ENCODE measurements around the gene GGCX. TPM values are rescaled to one million over a fixed set of nuclear protein-coding genes. Genes with fewer than 3 reads are reported as not detected.
"Not testable (repeated sequence)": the region's sequence is repeated elsewhere in the genome, so short reads cannot be mapped to it uniquely, and the experiment has no call there.

Gene GGCX
- polyA plus RNA-seq, 3 donors: 36.8 to 41.1 (median 37.0) TPM

DNA sequence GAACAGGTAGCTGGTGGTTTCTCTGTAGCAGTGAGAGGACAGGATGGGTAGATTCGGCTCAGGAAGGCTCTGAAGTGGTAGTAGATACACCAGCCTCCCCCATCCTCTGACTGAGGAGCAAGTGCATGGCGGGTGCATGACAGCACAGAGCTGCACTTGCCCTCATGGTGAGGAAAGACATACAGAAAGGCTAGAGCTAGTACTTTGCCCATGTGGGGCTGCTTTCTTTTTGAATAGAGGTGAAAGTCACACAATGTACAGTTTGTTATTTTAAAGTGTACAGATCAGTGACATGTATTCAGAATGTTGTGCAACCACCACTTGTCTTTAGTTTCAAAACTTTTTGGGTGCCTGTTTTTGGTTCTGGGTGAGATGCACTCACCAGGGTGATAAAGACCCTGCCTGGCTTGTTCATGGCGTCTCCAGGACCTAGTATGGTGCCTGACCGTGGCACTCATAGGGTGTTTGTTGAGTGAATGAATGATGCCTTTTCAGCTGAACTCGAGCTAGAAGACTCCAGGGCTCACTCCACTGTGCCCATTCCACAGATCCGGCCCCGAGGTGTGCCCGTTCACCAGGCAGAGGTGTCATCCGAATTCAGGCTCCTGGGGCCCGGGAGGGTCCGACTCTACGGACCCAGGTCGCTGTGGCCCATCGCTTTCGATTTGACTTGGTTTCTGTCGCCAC, 22.5 kb upstream of the GGCX start:
- no peak for DNase-seq (ENCODE audit: extremely low read depth in 1 of 11, low read depth in 9 of 11, low spot score in 4 of 11)

DNA sequence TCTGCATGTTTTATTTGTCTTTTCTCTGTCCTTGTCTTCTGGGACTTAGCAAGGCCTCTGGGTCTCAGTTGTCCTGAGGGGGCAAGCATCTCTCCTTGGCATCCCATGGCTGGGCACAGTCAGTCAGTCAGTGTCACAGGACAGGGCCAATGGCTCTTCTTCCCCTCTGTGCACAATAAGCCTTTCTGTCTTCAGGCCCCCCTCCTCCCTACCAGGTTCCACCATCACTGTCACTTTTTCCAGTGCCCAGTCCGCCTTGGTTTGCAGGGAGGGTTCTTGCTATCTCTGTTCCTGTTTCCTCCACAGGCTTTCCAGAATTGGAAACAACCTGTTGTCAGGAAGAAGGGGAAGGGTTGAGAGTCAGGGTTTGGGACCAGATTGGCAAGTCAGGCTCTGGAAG, 21.2 kb upstream of the GGCX start:
- no peak for DNase-seq (ENCODE audit: extremely low read depth in 1 of 11, low read depth in 9 of 11, low spot score in 4 of 11)

DNA sequence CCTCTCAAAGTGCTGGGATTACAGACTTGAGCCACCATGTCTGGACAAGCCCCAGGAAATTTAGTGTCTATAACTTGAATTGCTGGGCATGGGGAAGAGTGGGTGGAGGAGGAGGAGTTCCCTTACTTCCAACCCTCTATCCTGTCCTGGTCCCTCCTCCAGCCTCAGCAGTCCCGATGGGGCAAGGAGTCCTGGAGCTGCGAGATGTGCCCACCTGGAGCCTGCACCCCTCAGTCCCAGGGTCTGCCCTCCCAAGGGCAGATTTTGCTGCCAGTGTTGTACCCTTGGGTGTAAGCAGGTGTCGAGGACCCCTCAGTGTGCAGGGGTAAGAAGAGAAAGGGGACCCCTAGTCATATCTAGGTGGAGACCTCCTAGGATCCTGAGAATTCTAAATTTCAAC, 18.9 kb upstream of the GGCX start:
- DNase-seq (ENCODE audit: extremely low read depth in 1 of 11, low read depth in 9 of 11, low spot score in 4 of 11): no peak

DNA sequence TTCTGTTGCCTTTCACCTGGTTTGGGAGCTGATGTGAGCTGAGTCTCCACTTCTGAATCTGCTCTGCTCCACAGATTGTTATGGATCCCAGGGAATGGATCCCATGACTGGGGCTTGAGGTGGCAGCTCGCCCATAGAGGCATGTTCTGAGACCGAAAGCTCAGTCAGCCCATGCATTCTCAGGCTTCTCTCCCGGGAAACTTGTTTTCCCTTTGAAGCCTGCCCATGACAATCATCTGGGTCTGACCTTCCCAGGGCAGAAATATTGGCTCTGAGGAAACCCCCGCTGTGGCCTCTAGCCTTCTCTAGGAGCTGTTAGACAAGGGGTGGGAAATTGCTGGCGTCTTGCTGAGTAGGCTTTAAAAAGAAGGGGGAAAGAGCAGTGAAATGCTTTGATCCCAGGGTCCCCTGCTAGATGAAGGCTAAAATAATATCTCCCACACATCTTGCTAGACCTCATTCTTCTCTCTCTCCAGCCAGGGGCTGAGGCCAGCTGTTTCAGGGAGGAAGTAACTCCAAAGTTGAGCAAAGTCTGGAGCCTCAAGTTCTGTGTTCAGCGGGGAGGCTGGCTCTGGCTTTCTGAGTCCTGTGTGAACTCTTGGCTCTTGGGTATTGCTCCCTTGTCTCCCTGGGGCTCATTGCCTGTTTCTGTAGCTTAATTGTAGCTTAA, 18.1 kb upstream of the GGCX start:
- peak in 1 of 11 donors; percentile 36 for DNase-seq (ENCODE audit: extremely low read depth in 1 of 11, low read depth in 9 of 11, low spot score in 4 of 11)

DNA sequence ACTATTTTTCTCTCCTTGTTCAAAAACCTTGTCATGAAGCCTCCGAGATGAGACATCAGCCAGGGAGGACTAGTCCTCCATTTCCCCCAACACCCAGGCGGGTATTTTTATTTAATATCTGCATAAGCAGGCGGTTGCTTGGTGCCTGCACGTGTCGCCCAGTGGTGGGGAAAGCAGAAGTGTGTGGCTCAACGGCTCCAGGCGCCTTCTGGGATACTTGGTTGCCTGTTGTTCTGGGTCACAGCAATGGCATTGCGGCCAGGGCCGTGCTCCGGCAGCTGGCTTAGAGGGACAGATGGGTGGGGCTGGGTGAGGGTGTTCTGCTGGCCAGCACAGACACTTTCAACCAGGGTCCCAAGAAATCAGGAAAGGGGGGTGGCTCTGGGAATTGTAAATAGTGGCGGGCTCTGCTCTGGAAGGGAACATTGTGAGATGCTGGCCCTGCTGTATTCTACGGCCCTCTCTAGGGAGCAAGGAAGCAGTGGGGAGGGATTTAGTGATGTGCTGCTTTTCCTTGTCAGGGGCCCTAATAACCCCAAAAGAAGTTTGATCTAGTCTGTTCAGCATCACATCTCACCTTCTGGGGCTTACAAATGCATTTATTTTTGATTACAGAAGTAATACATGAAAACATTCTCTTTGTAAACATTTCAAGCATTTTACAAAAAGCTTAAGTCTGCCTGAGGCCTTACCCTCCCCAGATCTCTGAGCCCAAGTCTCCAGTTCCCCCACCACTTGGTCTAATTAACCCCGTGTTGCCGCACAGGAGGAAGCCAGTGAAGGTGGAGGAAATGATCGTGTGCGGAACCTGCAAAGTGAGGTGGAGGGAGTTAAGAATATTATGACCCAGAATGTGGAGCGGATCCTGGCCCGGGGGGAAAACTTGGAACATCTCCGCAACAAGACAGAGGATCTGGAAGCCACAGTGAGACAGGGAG, 17.2 kb upstream of the GGCX start:
- DNase-seq (ENCODE audit: extremely low read depth in 1 of 11, low read depth in 9 of 11, low spot score in 4 of 11): no peak

DNA sequence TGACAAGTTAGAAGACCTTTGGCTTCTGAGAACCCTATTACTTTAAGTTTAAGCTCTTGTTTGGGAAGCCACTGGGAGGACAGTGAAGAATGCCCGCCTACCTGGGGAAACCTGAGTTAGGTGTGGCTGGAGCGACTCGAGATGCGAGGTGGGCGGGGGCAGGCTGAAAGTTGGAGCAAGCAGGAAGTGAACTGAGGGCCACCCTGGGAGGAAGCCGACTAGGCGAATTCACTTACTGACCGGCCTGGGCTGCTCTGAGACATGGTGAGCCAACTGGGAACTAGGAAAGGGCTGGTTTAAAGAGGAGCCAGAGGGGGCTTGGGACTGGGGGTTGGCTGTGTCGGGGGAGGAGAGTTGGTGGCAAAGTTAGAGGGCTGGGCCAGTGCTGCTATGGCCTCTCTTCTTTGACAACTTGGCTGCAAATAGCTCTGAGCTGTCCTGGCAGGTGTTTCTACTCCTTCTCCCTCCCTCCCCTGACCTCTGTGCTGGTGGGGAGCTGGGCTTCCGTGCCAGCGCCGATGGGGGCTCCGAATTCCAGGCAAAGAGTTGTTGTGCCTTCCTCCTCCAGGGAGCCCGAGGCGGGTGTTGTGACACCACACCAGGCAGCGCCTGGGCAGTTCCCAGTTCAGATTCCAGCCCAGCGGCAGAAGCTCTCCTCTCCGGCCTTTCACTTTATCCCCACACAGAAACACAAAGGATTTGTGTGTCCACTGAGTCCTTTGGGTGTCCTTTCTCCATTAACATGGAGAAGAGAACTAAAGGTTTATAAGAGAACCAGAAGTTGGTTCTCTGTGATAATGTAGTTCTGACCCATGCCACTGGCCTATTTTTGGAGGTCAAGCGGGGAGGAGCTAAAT, 16.3 kb upstream of the GGCX start, which contains the start of gene VAMP8:
TSS of gene VAMP8 (plus strand) at position 201 of the 857 bp plus-strand sequence. CDS start at position 262, 61 bp downstream.
- peak in 1 of 11 donors; percentile 52 for DNase-seq (ENCODE audit: extremely low read depth in 1 of 11, low read depth in 9 of 11, low spot score in 4 of 11)

DNA sequence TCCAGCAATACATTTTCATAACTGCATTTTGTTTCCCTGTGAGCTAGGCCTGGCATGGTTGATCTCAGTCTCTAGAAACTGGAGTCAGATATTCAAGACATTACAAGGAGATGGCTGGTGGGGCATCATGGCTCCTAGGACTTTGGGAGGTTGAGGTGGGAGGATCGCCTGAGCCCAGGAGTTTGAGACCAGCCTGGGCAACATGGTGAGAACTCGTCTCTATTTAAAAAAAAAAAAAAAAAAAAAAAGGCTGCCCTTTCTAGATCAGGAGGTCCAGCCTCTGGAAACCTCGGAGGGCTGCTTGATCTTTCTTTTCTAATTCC, 15.7 kb upstream of the GGCX start:
- no peak for DNase-seq (ENCODE audit: extremely low read depth in 1 of 11, low read depth in 9 of 11, low spot score in 4 of 11)

DNA sequence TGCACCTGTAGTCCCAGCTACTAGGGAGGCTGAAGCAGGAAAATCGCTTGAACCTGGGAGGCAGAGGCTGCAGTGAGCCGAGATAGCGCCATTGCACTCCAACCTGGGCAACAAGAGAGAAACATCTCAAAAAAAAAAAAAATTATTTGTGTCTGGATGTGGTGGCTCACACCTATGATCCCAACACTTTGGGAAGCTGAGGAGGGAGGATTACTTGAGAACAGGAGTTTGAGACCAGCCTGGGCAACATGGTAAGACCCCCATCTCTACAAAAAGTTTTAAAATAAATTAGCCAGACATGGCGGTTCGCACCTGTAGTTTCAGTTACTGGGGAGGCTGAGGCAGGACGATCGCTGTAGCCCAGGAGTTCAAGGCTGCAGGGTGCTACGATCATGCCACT, 14.4 kb upstream of the GGCX start:
- no peak for DNase-seq (ENCODE audit: extremely low read depth in 1 of 11, low read depth in 9 of 11, low spot score in 4 of 11)

DNA sequence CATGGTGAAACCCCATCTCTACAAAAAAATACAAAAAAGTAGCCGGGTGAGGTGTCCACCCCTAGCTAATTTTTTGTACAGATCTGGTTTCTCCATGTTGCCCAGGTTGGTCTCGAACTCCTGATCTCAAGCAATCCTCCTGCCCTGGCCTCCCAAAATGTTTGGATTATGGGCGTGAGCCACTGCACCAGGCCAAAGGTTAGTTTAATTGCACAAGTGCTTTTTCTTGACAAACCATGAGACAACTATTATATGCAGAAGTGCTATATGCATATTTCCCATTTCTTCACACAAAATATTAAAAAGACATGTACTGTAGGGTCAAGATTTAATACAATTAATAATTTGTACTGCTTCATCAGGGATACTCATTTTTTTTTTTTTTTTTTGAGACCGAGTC, 5.0 kb upstream of the GGCX start:
- no peak for DNase-seq (ENCODE audit: extremely low read depth in 1 of 11, low read depth in 9 of 11, low spot score in 4 of 11)

DNA sequence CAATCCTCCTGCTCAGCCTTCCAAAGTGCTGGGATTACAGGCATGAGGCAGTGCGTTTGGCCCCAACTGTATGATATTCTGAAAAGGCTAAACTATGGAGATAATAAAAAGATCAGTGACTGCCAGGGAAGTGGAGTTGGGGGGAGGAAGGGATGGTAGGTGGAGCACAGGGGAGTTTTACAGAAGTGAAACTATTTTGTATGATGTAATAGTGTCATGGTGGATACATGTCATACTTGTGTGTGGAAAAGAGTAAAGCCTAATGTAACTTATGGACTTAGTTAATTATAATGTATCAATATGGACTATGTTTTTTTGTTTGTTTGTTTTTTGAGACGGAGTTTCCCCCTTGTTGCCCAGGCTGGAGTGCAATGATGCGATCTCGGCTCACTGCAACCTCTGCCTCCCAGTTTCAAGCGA, 2.9 kb upstream of the GGCX start:
- no peak for DNase-seq (ENCODE audit: extremely low read depth in 1 of 11, low read depth in 9 of 11, low spot score in 4 of 11)

DNA sequence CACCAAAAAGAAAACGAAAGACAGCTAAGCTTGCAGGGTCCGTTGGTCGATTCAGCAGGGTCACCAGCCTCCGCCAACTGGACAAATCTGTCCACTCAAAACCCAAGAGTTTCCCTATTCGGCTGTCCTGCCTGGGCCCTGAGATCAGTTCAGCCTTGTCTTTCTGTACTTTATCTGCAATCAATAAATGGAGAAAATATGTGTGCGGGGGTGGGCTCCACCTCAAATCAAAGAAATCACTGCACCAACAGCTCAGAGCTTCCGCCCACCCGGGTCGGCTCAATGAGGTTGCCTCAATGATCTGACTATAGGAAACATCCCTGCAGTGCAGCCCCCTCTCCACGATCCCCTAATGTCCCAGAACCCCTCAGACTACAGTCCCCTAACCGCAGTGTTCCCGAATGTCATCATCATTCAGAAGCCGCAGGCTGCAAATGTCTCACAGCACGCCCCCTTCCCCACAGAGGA, 447 bp downstream of the GGCX start:
- DNase-seq (ENCODE audit: extremely low read depth in 1 of 11, low read depth in 9 of 11, low spot score in 4 of 11): no peak

DNA sequence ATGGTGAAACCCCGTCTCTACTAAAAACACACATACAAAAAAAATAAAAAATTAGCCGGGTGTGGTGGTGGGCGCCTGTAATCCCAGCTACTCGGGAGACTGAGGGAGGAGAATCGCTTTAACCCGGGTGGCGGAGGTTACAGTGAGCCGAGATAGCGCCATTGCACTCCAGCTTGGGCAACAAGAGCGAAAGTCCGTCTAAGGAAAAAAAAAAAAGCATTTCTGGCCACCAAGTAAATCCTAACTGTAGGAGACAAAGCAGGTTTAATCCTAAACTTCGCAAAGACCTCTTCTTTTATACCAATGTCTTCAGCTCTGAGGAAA, 928 bp downstream of the GGCX start:
- not testable (repeated sequence) for DNase-seq (ENCODE audit: extremely low read depth in 1 of 11, low read depth in 9 of 11, low spot score in 4 of 11)

DNA sequence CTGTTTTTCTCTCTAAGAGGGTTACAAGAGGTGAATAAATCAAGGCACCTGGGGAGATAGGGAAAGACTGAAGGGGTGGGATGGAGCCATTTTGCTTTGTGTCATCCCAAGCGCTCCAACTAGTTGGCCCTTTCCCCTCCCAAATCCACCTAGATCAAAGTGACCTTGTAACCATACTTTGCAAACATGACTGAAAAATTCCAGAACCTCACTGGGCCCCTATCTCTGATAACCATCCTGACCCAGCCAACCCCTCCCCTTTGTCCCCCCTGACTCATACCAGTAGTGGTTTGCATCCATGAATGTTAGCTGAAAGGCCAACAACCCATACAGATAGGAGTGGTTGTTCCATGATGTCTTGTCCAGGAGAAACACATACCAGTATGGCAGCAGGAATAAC, 3.1 kb downstream of the GGCX start:
- DNase-seq (ENCODE audit: extremely low read depth in 1 of 11, low read depth in 9 of 11, low spot score in 4 of 11): no peak

DNA sequence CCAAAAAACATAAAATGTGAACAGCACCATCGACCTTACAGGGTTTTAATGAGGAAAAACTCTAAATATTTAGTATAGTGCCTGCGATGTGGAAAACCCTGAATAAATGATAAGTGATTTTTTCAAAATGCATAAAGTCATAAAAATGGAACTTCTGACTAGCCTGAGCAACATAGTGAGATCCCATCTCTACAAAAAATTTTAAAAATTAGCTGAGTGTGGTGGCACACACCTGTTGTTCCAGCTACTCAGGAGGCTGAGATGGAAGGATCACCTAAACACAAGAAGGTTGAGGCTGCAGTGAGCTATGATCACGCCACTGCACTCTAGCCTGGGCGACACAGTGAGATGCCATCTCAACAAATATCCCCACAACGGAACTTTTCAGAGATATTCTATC, 4.2 kb downstream of the GGCX start:
- DNase-seq (ENCODE audit: extremely low read depth in 1 of 11, low read depth in 9 of 11, low spot score in 4 of 11): no peak

DNA sequence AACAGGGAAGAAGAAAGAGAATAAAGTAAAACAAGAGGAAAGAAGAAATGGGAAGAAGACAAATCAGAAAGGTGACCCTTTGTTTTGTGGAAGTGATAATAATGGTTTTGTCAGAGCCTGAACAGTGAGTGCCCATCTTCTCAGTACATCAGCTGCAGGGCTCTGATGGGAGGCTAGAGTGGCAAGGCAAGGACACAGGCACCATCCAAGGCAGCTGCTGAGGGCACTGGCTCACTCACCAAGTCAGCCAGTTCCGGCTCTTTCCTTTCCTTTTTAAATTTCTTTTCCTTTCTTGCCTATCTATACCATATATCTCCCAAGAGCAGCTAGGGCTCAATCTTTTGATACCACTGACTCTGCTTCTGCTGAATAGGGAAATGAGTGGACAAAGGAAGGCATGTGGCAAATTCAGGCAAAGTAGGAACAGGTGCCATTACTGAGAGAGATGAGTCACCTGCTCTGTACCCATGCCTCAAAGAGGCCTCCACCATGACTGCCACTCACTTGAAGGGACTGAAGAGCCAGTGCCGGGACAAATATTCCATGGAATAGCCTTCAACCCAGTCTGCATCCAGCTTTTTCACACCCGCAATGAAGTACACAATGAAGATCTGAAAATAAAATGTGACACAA, 6.2 kb downstream of the GGCX start:
- no peak for DNase-seq (ENCODE audit: extremely low read depth in 1 of 11, low read depth in 9 of 11, low spot score in 4 of 11)

DNA sequence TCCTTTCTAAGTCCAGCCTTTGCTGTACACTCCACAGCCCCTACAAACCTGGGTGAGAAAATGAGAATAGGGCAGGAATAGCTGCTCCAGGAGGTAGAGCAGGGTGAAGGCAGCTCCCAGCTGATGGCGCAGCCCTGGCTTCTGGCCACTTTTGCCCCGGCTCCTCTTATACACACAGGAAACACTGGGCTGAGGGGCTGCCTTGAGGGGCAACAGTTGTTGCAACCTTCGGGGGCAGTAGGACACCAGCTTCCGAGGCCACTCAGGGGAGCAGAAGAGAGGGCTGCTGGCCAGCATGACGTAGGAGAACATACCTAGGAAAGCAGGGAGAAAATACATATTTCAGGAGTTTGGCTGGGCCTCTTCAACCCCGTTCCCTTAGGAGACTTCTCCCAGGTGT, 8.1 kb downstream of the GGCX start:
- DNase-seq (ENCODE audit: extremely low read depth in 1 of 11, low read depth in 9 of 11, low spot score in 4 of 11): no peak

DNA sequence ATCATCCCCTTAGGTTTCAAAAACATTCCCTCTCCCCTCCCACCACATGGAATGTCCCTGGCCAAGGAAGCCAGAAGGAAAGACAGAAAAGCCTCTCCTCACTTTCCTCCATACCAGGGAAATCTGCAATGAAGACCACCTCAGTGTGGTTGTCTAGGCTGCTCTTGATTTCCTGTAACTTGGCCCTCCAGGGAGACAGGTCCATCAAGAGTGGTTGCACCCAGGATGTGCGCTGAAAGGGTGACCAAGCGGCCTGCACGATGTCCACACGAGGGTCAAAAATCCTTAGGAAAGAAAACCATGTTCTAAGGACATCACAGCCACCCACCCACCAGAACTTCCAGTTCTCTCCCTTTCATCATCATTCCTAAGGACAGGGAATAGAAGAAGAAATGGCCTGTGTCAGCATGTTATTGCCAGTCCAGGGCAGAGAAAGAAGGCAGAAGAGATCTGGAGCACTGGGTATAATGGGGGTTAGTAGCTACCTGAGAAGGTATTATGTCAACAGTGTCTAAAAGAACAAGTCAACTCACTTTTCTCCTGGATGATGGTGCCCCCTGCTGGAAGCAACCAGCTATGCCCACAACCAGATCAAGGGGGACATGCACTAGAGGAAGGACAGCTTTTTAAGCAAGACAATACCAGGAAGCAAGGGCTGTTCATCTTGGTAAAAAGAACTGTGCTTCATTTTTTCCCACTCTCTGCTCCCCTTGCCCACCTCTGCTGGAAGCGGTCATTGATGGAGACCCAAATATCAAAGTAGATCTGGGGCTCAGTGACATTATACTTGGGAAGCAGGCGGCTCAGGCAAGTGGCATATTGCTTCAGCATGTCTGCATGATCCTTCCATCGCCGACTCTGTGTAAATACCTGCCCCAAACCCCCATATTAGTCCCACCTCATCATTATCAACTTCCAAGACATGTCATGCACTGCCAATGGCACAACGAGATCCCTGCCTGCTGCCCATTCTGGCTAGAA, 9.3 kb downstream of the GGCX start:
- peak in 6 of 11 donors; percentile 64 to 84 (median 70) for DNase-seq (ENCODE audit: extremely low read depth in 1 of 11, low read depth in 9 of 11, low spot score in 4 of 11)

All from renal cortex interstitium (tissue), 11 donors.